ENCODE data around the gene BTBD8.

BTBD8 gene

DNA sequence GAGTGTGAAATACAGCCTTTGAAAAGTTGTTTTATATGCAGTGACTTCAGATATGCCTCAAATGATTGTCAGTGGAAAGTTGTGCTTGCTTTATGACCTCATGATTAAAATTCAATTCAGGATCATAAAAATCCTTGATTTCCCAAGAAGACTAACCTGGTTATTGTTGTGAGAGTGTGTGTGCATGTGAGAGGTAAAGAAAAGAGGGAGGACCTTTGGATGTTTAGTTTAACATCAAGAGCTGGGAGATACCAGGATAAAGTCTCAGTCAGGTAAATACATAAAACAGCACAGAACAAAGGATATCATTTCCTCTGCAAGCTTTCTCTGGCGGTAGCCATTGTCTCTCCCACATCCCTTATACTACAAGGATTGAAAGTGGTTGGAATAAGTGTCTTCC lies 14.4 kb downstream of the BTBD8 start:
- no peak for DNase-seq

DNA sequence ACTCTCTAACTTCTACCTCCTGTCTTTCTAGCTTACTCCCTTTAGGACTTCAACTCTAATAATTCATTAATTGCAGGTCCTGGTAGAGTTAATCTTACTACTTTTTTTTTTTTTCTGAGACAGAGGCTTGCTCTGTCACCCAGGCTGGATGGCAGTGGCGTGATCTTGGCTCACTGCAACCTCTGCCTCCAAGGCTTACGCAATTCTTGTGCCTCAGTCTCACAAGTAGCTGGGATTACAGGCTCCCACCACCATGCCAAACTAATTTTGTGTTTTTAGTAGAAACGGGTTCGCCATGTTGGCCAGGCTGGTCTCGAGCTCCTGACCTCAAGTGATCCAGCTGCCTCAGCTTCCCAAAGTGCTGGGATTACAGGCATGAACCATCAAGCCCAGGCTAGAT lies 15.7 kb downstream of the BTBD8 start:
- no peak for DNase-seq

DNA sequence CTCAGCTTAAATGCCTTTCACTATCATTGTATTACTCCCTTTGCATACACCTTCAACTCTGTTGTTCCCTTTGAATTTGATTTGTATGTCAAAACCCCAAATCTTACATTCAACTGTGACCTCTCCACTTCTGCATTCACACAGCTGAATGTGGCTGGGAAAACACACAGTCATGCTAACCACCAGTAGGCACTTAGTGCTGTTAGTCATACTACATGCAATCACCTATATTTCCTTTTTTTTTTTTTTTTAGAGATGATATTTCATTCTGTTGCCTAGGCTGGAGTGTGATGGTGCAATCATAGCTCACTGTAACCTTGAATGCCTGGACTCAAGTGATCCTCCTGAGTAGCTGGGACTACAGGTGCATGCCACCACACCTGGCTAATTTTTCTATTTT lies 16.2 kb downstream of the BTBD8 start:
- DNase-seq: no peak

DNA sequence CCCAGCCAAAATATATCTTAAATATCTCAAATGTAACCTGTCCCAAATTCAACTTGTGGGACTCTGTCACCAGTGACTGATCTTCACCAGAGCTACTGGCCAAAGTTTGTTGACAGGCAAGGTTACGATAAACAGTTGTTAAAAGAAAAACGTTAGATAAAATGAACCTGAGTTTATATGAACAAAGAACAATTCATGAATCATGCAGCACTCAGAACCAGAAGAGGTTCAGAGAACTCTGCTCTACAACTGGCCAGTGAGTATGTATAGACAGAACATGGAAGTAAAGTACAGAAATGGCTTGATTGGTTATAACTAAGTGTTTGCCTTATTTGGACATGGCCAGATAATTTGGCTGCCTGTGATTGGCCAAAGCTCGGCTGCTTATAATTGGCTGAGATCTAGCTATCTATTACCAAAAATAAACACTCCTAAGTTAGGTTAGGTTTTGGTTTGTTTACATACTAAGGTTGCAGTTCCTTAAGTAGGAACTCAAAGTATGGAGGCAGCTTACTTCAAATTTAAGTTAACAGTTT lies 25.5 kb downstream of the BTBD8 start:
- DNase-seq: no peak

DNA sequence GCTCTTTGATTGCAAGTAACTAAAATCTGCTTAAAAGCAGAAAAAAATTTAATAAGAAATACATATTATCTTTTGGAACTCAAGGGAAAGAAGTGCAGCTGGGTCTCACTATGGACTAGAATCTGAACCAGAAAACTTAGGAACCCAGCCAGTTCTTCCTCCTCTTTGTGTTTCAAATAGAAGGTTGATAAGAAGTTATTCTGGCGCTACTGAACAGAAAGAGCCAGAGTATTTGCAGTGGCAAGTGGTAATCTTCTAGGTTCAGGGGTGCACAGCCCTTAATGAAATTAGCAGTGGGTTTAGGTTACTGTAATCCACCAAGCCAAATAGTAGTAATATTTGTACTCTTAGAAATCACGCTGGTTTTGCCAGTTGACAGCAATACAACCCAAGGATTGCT lies 28.5 kb downstream of the BTBD8 start:
- no peak for DNase-seq

DNA sequence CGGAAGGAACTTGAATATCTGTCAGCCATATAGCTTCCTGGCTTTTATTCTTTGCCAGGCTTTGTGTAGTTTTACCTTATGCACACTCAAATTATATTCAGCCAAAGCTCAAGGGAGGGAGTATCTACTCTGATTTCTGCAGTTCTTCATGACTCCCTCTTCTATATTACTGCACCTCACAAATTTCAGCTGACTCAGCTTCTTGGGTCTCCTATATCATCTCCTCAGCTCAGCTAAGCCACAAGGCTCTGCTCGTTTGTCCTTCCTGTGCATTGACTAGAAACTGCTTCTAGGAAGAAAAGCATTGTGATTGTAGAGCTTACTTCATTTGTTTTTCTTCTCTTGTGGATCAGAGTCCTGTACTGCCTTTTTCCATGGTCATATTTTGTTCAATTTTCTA lies 37.4 kb downstream of the BTBD8 start:
- no peak for DNase-seq

DNA sequence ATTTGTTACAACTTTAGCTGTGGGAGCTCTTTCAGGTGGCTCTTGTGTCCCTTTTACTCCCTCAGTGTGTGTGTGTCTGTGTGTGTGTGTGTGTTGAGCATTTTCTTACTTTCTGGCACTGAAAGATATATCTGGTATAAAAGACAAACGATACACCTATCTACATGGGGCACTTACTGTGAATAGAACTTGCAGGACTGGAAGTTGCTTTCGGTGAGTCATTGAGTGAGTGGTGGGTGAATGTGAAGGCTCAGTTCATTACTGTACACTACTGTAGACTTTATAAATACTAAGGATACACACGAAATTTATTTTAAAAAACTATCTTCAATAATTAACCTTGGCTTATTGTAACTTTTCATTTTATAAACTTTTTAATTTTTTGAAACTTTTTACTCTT lies 38.7 kb downstream of the BTBD8 start:
- no peak for DNase-seq

DNA sequence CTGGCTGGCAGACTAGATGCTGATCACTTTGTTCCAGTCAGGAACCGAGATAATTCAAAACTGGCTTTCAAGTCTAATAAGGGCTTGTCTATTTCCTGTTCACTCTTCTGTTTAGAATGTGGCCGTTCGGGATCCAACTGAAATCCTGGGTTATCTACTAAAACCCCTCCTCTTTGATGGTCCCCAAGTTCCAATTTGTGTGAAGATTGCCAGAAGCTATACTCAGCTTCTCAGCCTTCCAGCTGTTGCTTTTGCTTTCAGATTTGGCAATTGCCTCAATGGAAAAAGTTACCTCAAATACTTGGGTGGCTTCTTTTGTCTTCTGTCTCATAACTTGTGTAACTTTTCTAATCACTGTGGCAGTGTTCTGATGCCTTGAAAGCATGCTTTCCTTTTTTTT lies 43.7 kb downstream of the BTBD8 start:
- DNase-seq: no peak

DNA sequence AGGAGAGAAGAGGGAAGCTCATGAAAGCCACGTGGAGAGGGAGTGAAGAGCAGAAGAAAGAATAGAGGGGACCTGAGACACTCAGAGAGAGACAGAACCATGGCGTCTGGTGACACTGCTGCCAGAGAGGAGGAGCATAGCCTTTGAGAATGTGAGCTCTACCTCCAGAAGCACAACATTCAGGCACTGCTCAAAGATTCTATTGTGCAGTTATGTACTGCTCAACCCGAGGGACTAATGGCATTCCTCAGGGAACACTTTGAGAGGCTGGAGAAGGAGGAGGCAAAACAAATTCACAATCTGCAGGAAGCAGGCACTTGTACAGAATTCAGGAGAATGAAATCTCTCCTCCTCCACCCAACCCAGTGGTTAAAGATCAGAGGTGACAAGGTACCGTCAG lies 45.1 kb downstream of the BTBD8 start:
- no peak for DNase-seq

DNA sequence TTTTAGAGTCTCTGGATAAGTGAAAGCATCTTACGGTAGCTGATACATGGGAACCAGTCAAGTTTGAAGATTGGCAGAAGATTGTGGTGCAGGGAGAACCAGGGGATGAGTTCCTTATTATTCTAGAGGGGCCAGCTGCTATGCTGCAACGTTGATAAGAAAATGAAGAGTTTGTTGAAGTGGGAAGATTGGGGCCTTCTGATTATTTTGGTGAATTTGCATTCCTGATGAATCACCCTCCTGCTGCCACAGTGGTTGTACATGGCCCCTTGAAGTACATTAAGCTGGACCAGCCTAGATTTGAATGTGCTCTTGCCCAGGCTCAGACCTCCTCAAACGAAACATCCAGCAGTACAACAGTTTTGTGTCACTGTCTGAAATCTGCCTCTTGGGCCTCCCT lies 45.9 kb downstream of the BTBD8 start:
- DNase-seq: no peak

DNA sequence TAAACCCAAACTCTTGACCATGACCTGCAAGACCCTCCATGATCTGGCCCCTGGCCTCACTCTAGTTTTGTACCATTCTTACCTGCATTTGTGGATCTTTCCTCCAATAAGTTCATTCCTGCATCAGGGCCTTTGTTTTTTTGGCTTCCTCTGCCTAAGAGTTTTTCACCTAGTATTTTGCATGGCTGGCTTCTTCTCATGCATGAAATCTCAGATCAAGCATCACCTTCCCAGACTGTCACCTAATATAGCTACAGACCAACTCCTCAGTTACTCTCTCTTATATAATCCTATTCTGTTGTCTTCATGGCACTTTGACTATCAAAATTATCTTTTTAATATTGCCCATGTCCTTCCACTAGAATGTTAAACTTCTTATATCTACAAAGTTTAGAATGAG lies 54.2 kb downstream of the BTBD8 start:
- DNase-seq: no peak

DNA sequence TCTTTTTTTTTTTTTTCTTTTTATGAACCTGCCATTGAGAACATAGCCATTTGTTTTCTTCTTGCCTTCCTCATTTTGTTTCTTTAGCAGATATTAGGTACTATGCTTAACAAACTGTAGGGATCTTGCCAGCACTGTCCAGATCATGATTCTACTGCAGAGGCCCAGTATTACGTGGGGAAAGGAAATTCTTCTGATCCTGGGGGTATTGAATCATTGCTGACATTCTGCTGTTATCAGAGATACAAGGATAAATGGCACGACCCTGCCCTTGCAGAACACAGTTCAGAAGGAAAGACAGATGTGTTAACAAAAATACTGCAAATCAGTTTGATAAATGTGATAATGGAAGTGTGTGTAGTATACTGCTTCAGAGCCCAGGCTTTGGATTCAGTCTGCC lies 56.2 kb downstream of the BTBD8 start:
- DNase-seq: no peak

DNA sequence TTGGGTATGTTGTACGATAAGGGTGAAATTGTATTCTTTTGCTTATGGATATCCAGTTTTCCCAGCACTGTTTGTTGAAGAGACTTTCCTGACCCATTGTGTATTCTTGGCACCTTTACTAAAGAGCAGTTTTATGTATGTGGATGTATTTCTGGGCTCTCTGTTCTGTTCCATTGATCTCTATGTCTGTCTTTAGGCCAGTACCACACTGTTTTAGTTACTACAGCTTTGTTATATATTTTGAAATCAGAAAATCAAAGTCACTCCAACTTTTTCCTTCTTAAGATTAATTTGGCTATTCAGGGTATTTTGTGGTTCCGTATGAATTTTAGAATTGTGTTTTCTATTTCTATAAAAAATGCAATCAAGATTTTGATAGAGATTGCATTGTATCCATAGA lies 74.8 kb downstream of the BTBD8 start:
- DNase-seq: no peak

DNA sequence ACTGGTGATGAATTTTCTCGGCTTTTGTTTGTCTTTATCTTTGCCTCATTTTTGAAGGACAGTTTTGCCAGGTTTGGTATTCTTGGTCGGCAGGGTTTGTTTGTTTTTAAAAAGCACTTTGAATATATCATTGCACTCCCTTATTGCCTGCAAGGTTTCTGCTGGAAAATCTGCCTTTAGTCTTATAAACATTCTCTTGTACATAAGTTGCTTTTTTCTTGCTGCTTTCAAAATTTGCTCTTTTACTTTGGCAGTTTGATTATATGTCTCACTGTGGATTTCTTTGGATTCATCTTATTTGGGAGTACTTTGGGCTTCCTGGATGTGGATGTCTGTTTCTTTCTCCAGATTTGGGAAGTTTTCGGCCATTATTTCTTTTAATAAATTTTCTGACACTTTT lies 79.4 kb downstream of the BTBD8 start:
- no peak for DNase-seq

DNA sequence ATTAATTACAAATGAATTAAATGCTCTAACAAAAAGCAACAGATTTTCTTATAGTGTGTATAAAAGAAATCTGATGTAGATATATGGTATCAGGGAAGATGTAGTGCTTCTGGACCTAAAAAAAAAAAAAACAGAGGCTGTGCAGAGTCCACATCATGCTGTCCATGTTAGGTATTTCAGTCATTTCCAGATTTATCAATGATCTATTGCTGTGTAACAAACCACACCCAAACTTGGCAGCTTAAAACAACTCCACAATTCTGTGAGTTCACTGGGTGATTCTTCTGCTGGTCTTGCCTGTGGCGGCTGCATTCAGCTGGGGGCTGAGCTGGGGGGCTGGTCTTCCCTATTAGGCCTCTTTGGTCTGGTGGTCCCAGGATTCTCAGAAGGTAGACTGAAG lies 85.2 kb downstream of the BTBD8 start:
- no peak for DNase-seq

DNA sequence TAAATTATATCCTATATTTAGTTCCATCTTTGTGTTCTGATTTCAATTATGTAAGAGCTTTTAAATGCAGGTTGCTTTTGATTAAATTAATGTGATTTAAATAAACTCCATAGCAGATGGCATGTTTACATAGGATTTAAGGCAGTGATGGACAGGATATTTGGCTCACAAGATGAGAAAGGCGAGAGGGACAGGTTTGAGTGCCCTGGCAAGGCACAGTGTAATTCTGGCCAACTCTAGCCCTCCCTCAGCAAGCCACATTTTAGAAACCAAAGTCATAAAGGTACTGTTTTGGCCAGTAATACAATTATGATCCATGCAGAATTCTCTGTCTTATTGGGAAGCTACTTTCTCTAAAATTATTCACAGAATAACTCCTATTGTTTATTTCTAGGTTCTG lies 87.0 kb downstream of the BTBD8 start:
- no peak for DNase-seq

DNA sequence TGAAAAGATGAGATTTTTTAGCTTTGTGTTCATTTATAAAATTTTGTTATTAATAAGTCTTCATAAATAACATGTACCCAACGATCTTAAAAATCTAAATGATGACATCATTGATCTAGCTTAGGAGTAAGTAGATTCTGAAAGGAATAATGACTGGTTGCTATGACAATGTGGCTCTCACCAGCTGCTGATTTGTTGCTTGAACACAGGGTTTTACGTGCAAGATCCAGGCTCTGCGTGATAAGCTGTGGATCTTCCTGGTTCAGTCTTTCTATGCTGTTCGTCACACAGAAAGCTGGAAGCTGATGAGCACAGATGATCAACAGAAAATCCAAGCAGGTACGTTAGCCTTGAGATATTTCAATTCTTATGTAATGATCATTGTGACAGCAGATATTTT lies 88.5 kb downstream of the BTBD8 start:
- DNase-seq: no peak

DNA sequence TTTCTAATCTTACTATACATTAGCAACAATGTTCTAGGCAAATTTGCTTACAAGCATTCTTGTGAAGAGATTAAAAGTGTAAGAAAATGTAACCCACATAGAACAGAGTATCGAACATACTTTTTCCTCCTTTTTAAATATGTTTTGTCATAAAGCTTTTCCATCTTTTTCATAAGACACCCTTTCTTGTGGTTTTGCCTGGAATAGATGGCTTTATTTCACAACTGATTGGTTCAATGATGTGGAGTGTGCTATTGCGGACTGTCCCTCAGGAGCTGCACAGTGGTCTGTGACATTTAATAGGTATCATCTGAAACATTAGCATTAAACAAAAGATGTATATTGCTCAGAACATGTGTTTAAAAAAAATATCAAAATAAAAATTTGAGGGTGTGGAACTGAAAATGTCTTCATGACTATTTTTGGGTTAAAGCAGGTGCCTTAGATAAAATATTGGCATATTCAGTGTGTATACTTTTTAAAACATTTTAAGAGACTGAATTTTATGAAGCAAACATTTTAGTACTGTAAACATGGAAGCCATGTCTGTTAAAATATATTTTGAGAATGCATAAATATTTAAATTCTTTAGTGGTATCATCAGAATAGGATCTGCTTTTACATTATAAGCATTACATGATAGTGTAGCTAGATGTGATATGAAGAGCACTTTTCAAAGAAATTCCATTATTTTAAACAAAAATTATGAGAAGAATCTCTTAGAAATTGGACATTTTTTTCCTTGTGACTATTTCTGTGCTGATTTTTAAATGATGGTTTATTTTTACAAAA lies 89.3 kb downstream of the BTBD8 start:
- DNase-seq: no peak

DNA sequence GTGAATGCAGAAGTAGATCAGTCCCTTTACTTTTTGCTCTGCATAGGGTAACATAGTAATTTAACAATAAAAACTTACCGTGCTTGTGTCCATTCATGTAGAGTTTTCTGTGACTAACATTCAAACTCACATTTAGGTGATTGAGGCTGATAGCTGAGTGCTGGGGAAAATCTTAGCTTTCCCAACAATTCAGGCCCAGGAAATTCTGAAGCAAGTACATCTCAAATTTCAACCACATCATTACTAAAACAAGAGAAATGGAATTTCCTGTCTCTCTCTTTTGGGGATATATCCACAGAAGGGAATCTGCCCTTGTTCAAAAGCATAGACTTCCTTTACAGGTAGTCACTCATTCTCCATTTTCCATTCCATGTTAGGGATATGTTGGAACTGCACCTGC lies 104.5 kb downstream of the BTBD8 start:
- DNase-seq: no peak

DNA sequence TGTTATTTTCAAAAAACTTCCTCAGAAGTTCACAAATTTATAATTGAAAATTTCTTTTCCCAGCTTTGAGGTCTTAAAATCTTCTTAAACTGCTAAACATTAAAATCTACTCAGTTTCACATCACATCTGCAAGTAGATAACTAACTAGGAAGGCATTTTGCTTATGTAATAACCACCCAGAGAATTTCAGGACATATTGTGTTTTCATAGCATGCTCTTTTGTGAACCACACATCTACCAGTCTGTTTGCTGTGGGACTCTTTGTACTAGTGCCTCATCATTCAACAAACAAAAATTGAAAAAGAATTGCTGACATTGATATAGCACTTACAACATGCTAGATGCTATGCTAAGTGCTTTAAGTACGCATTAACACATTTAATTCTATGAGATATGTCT lies 105.9 kb downstream of the BTBD8 start:
- DNase-seq: no peak

DNA sequence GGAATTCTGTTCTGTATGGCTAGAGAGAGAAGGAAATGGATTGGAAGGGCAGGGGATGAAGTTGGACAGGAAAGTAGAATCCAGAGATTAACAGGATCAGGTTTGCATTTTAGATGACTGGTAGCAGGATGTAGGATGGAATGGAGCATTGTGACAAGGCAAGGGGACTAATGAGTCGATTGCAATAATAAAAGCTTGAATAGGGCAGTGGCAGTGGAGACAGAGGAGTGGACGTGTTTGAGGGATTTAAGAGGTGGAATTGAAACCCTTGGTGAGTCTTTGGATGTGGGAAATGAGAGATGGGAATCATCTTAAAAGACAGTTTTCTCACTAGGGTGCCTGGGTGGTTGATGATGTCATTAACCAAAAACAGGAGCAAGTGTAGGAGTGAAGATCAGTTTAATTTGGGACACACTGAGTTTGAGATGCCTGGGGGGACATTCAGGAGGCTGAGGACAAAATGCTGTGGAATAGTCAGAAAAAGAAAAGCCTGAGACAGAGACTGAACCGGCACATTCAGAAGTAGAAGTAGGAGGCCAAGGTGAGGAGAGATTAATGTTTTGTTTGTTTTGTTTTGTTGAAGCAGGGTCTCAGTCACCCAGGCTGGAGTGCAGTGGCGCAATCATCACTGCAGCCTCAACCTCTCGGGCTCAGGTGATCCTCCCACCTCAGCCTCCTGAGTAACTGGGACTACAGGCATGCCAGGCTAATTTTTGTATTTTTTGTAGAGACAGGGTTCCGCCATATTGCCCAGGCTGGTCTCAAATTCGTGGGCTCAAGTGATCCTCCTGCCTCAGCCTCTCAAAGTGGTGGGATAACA lies 108.5 kb downstream of the BTBD8 start:
- no peak for DNase-seq

DNA sequence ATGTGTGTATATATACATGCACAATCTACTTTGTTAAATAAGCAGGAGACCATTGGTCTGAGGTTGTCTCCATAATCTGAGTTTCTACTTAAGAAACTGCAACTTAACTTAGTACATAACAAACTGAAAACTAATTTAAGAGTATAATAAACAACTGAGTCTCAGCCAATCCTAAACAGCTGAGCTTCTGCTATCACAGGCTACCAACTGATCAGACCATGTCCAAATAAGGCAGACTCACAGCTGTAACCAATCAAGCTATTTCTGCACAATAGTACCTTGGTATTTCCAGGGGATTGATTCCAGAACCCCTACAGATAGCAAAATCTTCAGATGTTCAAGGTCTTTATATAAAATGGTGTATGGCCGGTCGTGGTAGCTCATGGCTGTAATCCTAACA lies 111.6 kb downstream of the BTBD8 start:
- no peak for DNase-seq

DNA sequence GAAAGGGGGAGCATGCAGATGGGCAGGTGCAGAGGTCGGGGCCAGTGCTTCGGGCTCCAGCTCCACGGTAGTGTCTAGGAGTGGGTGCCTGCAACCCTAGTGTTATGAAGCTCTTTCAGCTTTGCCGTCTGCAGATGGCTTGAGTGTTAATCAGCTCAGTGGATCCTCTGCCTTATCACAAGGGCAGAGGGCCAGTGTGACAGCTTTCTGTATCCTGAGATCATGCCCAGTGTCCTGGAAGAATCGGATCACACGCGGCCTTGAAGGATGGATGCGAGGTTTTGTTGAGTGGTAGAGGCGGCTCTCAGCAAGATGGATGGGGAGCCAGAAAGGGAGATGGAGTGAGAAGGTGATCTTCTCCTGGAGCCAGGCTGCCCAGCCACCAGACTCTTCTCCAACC lies 112.1 kb downstream of the BTBD8 start:
- DNase-seq: no peak

DNA sequence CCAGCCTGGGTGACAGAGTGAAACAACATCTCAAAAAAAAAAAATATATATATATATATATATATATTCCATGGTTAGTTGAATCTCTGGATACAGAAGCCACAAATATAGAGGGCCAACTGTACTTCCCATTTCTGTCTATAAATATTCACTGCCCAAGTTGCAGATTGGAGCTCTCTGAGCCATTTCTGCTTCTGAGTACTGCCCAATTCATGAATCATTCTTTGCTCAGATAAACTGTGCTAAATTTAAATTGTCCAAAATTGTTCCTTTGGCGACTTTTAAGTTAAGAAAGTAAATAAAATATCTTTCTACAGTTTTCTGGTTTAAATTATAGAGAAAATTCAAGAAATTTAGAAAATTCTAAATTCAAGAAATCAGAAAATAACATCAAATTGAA lies 114.4 kb downstream of the BTBD8 start:
- DNase-seq: no peak

Data from activated naive CD4-positive, alpha-beta T cell treated with anti-CD3 and anti-CD28 coated beads, Interleukin-2, amount 50 U/mL, for 16 hours (primary cell).